Forelimb muscle (tissue), 1 donor: Measurements from ENCODE around the gene HLA-DMB. TPM values are rescaled to one million over a fixed set of nuclear protein-coding genes. Genes with fewer than 3 reads are reported as not detected.

Experiments
- DNase-seq: peaks from one replicate; pipeline ENCODE4 v3.0.0-alpha.2; 2013; ENCODE audit warnings: low read depth
- polyA plus RNA-seq: library from polyadenylated mRNA; unstranded; fragments of 120-200 nt; gene quantifications from one replicate; pipeline ENCODE4 v1.2.1, GENCODE V29; 2013; ENCODE audit not compliant: insufficient read length

Gene HLA-DMB
- polyA plus RNA-seq, result 4.8 TPM

DNA sequence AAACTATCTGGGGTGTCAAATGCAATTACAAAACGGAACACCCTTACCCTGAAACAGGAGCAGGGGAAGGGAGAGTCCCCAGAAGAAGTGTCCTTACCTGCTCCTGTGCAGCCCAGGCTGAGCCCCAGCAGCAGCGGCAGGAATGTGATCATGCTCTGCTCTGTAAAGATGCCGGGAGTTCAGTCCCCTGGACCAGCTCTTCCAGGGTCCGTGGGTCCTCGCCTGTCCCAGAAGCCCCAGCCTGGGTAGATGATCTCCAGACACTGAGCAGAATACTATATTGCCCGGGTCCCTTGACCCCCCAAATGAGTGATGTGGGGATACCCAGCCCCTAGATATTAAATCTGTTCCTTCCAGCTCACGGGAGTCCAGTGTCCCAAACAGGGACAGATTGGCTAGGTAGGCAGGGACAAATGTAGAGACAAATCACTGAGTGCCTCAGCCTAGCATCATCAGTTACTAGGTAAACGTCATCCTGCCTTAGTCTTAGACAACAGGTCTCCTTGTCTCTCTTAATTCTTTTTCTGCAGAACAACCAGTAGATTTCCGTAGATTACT is at the start of gene HLA-DMB:
Gene HLA-DMB, minus strand, starts transcription at position 373 of the 558 bp plus-strand sequence. Its CDS starts 221 bp downstream, at position 152.
- peak; percentile 68 for DNase-seq

DNA sequence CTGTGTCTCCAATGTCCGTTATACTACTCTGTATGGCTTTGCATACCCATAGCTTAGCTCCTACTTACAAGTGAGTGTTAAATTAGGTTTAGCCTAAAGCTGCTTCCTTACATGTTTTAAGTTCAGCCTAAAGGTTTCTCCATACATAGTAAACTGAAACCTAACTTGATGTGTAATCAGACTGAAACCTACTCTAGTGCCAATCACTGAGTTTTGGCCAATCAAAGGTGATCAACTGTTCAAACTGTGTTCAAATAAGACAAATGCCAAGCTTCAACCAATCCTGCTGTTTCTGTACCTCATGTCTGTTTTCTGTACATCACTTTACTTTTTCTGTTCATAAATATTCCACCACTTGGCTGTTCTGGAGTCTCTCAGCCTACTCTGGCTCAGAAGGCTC is 48.5 kb upstream of the HLA-DMB start:
- no peak for DNase-seq

DNA sequence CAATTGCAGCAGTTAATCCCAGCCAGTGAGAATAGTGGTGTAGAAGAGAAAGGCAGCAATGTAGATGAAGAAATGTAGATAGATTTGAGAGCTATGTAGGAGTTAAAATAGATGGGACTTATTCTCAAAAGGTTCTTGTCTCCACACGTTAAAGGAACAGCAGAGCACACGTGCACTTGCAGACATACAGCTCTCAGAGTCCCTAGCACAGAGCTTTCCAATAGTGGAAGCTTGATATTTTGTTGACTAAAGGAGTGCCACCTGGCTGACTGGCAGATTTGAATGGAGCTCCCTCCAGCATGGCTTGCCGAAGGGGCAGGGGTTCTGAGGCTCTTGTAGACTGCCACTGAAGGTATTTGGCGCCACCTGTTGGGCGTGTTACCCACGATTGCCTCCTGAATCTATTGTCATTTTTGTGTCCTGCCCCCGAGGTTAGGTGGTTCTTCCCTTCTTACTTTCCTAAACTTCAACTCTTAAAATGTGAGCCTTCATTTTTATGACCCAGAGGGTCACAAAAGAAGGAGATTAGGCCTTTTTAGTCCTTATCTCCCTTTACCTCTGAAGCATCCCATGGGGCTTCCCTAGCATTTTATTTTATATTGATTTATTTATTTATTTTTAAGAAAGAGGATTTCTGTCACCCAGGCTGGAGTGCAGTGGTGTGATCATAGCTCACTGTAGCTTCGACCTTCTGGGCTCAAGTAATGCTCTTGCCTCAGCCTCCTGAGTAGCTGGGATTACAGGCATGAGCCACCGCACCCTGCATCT is 44.0 kb upstream of the HLA-DMB start:
- DNase-seq, result no peak

DNA sequence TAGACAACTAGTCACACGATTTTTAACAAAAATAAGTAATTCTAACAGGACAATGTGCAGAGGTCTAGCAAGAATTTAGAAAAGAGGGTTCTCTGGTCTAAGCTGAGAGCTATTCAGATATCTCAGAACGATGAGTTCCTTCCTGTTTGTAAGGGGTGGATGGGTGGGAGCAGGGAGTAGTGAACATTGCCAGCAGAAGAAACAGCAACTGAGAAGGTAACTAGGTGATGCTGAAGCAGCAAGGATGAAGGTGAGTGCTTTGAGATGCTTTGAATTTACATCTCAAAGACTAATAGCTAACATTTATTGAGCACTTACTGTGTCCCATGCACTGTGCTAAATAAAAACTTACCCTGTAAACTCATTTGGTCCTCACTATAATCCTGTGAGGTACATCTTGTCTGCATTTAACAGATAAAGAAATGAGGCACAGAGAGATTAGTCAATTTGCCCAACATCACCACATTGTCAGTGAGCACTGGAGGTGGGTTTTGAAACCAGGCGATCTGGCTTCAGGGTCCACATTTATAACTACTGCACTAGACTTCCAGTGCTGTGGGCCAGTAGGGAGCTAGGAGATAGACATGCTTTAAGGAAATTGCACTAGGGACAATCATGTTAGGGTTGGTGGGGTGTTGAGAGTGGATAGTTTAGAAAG is 43.3 kb upstream of the HLA-DMB start:
- no peak for DNase-seq

DNA sequence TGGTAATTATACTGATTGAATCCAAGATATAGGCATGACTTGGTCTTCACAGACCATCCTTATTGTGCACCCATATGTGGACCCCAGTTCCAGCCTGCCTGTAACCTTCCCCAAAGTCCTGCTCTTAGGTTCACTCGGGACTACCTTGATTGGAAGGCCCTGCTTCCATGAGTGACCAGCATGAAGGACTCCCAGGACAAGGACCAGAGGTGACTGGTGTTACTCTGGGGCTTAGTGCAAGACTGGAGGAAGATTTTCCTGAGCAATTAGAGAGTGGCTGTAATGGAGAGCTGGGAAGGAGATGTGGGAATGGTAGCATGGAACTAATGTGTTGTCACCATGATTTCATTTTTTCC is 42.6 kb upstream of the HLA-DMB start:
- DNase-seq, result no peak

DNA sequence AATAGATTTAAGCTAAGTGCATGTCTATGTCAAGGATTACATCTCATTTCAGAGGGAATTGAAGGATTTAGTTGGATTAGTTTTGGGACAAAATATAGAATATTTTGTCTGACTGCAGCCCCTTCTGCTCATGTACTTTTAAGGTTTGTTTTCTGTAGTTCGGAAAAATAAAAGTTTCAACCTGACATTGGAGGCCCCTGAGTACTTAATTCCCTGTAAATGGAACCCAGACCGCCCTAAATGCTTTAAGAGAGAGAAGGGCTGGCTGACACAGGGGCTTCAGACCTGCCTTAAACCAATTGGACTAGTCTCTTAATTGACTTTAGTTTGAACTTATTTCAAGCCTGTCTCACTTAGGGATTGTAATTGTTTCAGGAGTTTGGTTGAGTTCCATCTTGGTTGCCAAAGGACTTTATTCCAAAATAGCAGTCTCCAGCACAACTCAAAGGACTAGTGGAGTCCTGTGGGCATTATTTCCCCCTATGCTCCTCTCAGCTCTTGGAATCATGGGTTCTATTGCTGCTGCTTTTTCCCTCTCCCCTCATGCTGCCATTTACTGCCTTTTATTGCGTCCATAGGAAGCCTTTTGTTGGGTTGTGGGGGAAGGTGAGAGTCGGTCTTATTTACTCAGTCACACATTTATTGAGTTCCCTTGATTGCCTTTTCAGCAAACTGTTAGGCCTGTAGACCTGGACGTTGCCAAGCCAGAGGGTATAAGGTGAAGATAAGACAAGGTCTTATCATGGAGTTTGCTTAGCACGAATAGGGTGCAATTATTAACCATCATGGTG is 42.1 kb upstream of the HLA-DMB start:
- DNase-seq, result no peak

DNA sequence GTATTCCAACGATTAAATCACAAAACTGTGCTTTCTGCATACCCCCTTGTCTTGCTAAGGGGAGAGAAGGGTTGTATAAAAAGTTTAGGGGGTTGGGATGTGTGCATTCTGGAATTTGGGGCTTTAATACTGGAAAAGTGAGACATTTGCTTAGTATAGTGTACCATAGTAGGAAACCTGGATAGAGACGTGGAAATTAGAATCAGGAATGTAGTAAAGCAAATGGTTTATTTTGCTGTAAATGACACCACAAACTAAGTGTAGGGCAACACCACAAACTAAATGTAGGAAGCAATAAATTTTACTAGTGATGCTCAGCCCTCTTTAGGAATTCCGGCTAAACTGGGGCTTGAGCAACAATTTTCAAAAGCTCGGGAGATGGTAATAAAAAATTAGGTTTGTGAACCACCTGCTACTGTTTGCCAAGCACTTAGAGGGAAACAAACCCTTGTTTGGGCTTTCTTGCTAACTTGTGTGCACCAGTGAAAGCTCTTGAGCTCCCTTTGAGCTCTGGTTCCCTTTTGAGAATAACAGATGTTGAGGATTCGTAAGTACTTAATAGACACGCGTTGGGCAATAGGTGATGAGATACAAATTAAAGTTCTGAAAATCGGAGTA is 41.4 kb upstream of the HLA-DMB start:
- no peak for DNase-seq

DNA sequence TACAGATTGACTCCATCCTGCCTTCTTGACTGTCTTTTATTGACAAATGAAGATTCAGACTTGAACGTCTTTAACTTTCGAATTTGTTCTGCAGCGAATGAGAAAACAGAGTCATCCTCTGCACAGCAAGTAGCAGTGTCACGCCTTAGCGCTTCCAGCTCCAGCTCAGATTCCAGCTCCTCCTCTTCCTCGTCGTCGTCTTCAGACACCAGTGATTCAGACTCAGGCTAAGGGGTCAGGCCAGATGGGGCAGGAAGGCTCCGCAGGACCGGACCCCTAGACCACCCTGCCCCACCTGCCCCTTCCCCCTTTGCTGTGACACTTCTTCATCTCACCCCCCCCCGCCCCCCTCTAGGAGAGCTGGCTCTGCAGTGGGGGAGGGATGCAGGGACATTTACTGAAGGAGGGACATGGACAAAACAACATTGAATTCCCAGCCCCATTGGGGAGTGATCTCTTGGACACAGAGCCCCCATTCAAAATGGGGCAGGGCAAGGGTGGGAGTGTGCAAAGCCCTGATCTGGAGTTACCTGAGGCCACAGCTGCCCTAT is 39.7 kb upstream of the HLA-DMB start:
- DNase-seq, result no peak

DNA sequence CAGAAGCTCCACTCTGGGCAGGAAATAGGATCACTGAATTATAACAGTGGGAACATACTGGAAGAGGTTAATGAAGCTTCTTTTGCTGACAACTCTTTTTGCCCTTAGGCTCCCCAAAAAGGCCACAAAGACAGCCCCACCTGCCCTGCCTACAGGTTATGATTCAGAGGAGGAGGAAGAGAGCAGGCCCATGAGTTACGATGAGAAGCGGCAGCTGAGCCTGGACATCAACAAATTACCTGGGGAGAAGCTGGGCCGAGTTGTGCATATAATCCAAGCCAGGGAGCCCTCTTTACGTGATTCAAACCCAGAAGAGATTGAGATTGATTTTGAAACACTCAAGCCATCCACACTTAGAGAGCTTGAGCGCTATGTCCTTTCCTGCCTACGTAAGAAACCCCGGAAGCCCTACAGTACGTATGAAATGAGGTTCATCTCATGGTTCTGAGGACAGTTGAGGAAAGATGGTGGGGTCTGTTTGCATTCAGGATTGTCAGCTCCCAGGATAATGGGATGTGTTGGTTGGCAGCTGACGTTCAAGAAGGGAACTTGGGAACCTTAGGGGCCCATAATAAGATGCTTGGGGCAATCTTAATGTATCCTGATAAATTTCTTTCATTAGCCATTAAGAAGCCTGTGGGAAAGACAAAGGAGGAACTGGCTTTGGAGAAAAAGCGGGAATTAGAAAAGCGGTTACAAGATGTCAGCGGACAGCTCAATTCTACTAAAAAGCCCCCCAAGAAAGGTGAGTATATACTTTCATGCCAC is 39.1 kb upstream of the HLA-DMB start:
- DNase-seq, result no peak

DNA sequence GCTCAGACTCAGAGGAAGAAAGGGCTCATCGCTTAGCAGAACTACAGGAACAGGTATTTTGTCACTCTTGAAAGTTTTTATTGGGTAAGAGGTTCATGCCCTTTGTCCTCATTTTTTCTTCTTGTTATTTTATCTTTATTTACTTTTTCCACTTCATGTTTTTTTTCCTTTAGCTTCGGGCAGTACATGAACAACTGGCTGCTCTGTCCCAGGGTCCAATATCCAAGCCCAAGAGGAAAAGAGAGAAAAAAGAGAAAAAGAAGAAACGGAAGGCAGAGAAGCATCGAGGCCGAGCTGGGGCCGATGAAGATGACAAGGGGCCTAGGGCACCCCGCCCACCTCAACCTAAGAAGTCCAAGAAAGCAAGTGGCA is 37.1 kb upstream of the HLA-DMB start:
- DNase-seq, result no peak

DNA sequence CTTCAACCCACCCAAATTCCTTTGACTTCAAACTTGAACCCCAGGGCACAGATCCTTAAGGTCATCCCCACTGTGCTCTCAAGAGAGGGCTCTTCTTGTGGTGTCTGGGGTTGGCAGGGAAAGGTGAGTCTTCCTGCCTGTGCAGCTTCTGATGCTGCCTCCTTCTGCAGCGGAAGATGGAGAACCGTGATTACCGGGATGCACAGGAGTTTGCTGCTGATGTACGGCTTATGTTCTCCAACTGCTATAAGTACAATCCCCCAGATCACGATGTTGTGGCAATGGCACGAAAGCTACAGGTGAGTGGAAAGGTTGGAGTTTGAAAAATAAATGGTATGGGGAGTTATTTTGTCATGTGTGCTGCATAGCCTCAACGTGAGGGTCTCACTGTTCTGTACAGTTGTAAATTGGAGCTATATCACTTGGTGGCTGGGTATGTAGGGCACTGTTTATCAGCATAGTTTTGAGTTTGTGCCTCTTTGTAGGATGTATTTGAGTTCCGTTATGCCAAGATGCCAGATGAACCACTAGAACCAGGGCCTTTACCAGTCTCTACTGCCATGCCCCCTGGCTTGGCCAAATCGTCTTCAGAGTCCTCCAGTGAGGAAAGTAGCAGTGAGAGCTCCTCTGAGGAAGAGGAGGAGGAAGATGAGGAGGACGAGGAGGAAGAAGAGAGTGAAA is 36.6 kb upstream of the HLA-DMB start:
- no peak for DNase-seq

DNA sequence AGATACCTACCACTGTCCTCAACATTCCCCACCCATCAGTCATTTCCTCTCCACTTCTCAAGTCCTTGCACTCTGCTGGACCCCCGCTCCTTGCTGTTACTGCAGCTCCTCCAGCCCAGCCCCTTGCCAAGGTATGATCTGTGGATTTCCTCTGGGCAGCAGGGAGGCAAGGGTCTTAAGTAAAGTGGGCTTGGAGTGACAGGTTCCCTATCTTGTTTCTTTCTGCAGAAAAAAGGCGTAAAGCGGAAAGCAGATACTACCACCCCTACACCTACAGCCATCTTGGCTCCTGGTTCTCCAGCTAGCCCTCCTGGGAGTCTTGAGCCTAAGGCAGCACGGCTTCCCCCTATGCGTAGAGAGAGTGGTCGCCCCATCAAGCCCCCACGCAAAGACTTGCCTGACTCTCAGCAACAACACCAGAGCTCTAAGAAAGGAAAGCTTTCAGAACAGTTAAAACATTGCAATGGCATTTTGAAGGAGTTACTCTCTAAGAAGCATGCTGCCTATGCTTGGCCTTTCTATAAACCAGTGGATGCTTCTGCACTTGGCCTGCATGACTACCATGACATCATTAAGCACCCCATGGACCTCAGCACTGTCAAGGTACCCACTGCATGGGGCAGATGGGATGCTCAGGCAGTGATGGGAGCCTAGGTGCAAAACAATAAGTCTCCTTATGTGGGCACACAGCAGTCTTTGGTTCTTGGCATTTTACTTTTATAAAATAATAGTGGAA is 35.7 kb upstream of the HLA-DMB start:
- DNase-seq, result no peak

DNA sequence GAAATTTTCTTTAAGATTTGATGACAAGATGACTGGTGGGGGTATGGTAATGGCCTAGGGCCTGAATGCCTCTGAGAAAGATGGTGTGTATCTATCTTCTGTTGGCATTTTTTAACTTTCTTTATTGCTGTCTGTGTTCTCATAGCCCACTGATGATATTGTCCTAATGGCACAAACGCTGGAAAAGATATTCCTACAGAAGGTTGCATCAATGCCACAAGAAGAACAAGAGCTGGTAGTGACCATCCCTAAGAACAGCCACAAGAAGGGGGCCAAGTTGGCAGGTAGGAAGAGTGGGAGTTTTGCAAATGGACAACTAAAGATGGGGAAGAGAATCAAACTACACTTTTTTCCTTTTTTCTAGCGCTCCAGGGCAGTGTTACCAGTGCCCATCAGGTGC is 35.1 kb upstream of the HLA-DMB start:
- no peak for DNase-seq

DNA sequence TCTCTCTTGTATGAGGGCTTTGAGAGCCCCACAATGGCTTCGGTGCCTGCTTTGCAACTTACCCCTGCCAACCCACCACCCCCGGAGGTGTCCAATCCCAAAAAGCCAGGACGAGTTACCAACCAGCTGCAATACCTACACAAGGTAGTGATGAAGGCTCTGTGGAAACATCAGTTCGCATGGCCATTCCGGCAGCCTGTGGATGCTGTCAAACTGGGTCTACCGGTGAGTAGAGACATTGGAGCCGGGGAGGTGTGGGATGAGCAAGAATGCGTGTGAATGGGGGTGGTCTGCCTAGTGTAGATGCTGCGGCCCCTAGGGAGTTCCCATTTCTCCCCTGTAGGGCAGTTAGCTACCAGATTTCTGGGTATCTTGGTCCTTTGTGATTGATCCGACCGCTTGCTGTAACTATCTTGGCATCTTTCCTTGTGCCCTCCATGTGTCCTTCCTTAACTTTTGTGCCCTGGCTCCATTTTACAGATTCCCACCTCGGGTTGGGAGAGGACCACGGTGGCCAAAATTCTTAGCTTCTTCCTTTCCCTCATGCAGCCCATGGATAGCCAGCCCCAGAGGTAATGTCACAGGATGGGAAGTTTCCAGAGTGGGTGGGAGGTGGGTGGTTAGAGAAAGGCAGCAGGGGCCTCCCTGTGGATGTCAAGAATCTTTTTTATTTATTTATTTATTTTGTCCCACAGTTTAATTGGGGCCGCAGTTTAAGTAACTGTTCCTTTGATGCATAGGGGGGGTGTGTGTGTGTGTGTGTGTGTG is 33.9 kb upstream of the HLA-DMB start:
- no peak for DNase-seq

DNA sequence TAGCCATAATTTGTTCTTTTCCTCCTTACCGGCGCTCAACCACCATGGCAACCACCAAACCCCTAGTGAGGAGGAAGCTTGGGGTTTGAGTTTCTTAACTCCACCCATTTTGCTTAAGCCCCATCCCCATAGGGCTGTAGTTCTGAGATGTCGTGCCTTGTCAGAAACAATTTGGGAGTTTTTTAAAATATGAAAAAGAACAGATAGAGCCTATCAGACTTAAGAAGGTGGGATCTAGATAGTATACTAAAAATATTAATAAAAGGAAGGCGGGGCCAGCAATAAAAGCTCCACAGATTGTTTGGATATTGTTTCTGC is 33.1 kb upstream of the HLA-DMB start:
- no peak for DNase-seq

DNA sequence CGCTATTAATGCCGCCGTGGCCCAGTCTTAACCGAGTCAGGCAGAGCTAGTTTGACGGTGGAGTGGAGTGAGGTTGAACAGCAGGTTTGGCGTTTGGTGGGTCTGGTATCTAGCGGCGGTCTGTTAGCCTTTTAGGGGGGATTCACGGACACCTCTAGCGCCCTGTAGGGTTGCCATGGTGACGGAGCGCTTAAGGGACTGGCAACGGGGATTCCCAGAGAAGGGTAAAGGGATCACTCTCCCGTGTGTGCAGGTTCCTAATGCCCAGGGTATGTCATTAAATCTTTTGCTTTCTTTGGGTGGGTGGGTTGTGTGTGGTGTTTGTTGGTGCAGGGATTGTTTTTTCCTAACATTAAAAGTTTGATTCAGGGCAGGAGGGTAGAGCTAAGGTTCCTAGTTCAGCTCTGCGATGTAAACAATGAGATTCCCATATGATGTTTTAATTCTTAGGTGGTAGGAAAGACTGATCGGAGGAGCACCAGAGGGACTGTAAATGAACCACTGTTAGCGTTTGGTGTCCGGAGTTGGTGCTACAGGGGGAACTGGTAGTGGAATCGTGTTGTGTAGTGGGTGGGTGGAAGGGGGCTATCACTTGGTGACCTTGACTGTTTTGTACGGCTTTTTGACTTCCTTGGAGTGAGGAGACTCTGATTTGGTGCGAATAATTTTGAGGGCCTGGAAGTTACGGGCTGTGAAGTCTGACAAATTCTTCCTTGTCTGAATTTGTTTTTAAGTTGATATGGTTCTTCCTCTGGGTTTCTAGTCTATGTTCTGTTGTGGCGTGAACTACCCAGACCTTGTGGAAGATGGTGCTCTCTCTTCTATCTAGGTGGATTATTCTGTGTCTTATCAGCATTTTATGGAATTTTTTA is 32.6 kb upstream of the HLA-DMB start:
- no peak for DNase-seq

DNA sequence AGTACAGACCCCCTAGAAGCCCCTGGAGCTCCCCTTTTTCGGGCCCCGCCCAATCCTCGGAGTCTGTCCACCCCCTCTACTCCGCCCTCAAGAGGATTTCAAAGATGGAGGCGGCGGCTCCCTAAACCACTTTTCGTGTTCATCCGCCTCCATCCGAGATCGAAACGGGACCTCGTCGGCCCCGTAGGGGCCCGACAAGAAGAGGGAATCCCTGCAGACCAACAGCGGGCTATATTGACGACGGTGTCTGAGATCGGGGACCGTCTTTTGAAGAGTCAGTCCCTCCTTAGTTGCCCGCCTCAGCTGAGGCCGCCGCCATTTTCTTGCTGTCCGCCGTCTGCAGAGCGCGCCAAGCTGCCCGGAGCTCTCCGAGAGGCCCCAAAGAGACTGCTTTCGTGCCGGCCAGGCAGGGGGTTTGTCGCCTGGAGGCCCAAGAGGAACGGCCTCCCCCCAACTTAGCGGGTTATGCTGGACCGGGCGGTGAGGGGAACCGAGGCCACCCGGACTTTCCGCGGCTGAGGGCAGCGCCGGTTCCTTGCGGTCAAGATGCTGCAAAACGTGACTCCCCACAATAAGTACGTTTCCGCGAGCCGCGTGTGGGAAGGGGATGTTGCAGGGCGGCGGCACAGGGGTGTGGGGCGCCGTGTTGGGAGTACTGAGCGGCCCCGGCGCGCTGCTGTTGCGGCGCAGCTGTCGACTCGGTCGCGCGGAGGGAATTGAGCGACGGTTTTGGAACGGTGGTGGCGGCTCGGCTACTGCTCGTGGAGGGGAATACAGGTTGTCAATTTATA is 31.7 kb upstream of the HLA-DMB start:
- DNase-seq, result no peak
